Mucosa of descending colon (tissue), 3 donors: ENCODE measurements around the gene PLEKHM3. TPM values are rescaled to one million over a fixed set of nuclear protein-coding genes. Genes with fewer than 3 reads are reported as not detected.

Source experiments
- ATAC-seq: fragments of 200-7000 bp; cut with Tn5 transposase; one replicate; pipeline ENCODE4 v1.9.1; 2020; ENCODE audit warnings: mild to moderate bottlenecking, moderate library complexity
- DNase-seq, 3 donors: peaks; one replicate each; pipeline ENCODE4 v3.0.0-alpha.2; 2020
- H3K36me3 ChIP-seq: fragments of 200-600 bp; one replicate; pipeline ENCODE4 v1.8.0; 2021; ENCODE audit warnings: low read depth, mild to moderate bottlenecking
- H3K4me1 ChIP-seq: fragments of 200-600 bp; one replicate; pipeline ENCODE4 v1.8.0; 2021; ENCODE audit warnings: low read depth, mild to moderate bottlenecking
- H3K4me3 ChIP-seq: fragments of 200-600 bp; one replicate; pipeline ENCODE4 v1.8.0; 2021; ENCODE audit warnings: mild to moderate bottlenecking
- H3K9me3 ChIP-seq: fragments of 200-600 bp; one replicate; pipeline ENCODE4 v1.8.0; 2021; ENCODE audit warnings: mild to moderate bottlenecking
- CTCF ChIP-seq: fragments of 200-600 bp; IDR thresholded peaks from one replicate; pipeline ENCODE4 v1.8.0; 2022; ENCODE audit warnings: antibody characterized with exemption, mild to moderate bottlenecking
- intact Hi-C, 2 donors: fragments of 100-400 bp; cut with DNase I in 1 of 2; cut with micrococcal nuclease in 1 of 2; formaldehyde crosslinking; loops; one replicate each; pipeline versions ENCODE4 v1.11.0 to v1.11.1; 2022; cut with DNase I, micrococcal nuclease
- total RNA-seq, 3 donors: library from RNA; stranded (reverse); fragmentation: NEBNext Ultra II Directional in 2 of 3; extraction: Animal tissue kit (Norgen Biotek cat#: 25700) in 2 of 3; gene quantifications; one replicate each; pipeline versions ENCODE4 v1.2.1 to v1.2.4, GENCODE V29; 2021 to 2023
- donor health status: DM: no; HTN: no; CAD: no; lungs with moderate emphysema.
- donor health status: DM: no; HTN: no; CAD: no.
- donor health status: DM: no; HTN: yes; CAD: no.

Gene PLEKHM3
- total RNA-seq, 3 donors from 2014 or later = 9.7 to 21.1 (median 12.9) TPM

GRCh38 chr2:207854484-207855440 is 170.6 kb downstream of the PLEKHM3 start:
- peak; percentile 48 for ATAC-seq
- DNase-seq = no peak
- Histone ChIP-seq H3K4me1 (no peaks in the 10 kb centered on the region), H3K9me3 (no peaks in the 10 kb centered on the region), H3K4me3 (no peak overlapping the region), H3K36me3 (no peaks in the 10 kb centered on the region)
- no peak for TF ChIP-seq CTCF
- intact Hi-C loops = no loop called here

- Histone ChIP-seq H3K4me3 (no peak overlapping the region), H3K4me1 (peaks cover 9% of the 10 kb centered on the region), H3K36me3 (no peaks in the 10 kb centered on the region), H3K9me3 (no peaks in the 10 kb centered on the region)
- DNase-seq (no peak), ATAC-seq (no peak)
- intact Hi-C loops = no loop called here
- TF ChIP-seq CTCF = no peak
Observed at GRCh38 chr2:207852791-207853190, 172.5 kb downstream of the PLEKHM3 start.

GRCh38 chr2:207849443-207849842 is 175.9 kb downstream of the PLEKHM3 start:
- no peak for TF ChIP-seq CTCF
- DNase-seq (no peak), ATAC-seq (no peak)
- intact Hi-C loops = no loop called here
- H3K9me3 ChIP-seq = no peaks in the 10 kb centered on the region
- H3K4me3 ChIP-seq = no peak overlapping the region
- H3K4me1 ChIP-seq = peaks cover 34% of the 10 kb centered on the region
- H3K36me3 ChIP-seq = no peaks in the 10 kb centered on the region

- no peak overlapping the region for H3K4me3 ChIP-seq
- no peaks in the 10 kb centered on the region for H3K9me3 ChIP-seq
- ATAC-seq (peak; percentile 48), DNase-seq (peak in 1 of 3 donors; percentile 58)
- no peaks in the 10 kb centered on the region for H3K36me3 ChIP-seq
- intact Hi-C loops = no loop called here
- no peak for TF ChIP-seq CTCF
- H3K4me1 ChIP-seq = peaks cover 34% of the 10 kb centered on the region
Observed at GRCh38 chr2:207848545-207848928, 176.8 kb downstream of the PLEKHM3 start.

GRCh38 chr2:207847807-207848544 is 177.4 kb downstream of the PLEKHM3 start:
- no peaks in the 10 kb centered on the region for H3K9me3 ChIP-seq
- peak; percentile 90 for ATAC-seq
- H3K4me3 ChIP-seq = no peak overlapping the region
- no peak for TF ChIP-seq CTCF
- DNase-seq = peak in 2 of 3 donors; percentile 65 to 78
- intact Hi-C loops = no loop called here
- H3K36me3 ChIP-seq = no peaks in the 10 kb centered on the region
- peaks cover 34% of the 10 kb centered on the region for H3K4me1 ChIP-seq
